GM11168 (cell line): Measurements from ENCODE around the gene ZNF778.

ENCODE experiments used
- in situ Hi-C: fragments of 300-500 bp; cut with MboI; formaldehyde crosslinking; loops from one replicate; pipeline ENCODE4 v1.12.0; 2022; ENCODE audit warnings: low sequenced_read_pairs; ENCODE audit not compliant: unreplicated experiment

The ZNF778 gene

DNA sequence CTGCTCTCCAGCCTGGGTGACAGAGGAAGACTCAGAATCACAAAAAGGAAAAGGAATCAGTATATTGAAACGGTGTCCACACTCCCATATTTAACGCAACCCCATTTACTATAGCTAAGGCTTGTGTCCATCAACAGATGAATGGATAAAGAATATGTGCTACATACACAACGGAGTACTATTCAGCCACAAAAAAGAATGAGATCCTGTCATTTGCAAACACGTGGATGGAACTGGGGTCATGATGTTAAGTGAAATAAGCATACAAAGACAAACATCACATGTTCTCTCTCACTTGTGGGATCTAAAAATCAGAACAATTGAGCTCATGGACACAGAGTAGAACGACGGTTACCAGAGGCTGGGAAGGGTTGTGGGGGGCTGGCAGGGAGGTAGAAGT, 55.1 kb downstream of the ZNF778 start:
- in situ Hi-C loops = no loop called here

DNA sequence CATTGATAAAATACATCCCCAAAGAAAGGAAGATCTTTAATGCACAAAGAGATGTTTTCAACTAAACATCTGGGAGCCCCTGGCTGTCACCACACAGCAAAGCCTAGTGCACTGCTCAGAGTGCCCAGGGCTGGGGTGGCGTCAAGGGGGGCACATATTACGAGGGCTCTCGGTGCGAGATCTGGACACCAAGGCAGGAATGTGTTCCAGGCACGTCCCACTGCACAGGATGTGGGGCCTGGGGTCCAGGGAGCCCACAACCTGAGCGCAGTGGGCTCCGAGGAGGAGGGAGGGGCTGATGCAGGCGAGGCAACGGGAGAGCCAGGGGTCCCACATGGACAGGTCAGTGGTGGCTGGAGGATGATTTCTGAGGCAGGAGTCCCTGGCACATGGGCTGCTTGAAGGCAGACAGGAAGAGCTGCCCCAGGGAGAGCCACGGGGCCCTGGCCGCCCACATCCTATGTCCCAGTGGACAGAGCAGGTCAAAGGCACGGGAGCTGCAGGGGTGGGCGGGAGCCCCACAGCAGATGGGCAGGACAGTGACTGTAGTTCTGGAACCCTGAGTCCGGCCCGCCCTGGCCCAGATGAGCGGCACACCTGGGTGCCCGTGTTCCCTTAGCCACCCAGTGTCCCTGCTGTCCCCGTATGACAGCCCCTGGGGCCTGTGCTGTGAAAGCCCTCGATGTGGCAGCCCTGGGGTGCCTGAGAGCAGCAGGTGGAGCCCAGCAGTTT, 56.4 kb downstream of the ZNF778 start:
- in situ Hi-C loops = no loop called here

DNA sequence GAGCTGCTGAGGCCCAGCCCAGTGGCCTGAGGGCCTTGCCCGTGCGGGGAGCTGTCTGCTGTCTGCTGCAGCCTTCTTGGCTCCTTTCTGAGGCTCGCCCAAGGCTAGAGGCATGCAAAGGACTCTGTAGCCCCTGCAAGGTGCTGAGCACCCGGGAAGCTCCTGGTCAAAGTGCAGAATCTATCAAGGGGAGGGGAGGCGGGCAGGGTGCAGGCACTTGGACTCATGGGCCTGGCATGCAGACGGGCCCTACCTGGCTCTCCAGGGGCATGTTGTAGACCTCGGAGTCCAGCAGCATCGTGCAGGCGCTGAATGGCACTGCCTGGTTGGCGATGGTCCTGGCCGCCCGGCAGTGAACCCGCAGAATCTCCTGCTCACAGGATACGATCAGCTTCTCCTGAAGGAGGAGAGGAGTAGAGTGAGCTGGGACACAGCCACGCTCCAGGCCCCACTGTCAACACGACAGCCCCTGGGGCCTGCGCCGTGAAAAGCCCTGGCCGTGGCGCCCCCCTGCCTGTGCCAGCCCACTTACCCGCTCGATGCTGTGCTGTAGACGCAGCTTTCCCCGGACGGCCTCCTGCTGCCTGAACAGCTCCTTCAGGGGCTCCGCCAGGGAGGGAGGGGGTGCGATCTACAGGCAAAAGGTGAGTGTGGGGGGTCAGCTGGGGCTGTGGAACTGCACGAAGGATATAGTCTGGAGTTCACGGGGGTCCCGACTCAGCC, 57.2 kb downstream of the ZNF778 start:
- in situ Hi-C loops = no loop called here

DNA sequence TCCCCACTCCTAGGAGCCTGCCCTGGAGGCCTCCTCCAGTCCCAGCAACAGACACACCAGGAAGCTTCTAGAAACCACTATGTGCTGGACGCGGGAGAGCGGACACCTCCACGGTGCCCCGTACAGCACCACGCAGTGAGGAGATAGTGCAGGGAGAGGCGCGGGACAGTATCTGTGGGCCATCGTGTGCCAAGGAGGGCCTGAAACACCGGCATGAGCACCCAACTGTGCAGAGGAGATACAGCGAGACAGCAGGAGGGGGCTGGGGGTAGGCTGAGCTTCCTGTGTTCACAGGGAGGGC, 57.7 kb downstream of the ZNF778 start:
- in situ Hi-C loops = no loop called here

GRCh38 chr16:89275837-89276720, 58.6 kb downstream of the ZNF778 start:
- in situ Hi-C loops = no loop called here

DNA sequence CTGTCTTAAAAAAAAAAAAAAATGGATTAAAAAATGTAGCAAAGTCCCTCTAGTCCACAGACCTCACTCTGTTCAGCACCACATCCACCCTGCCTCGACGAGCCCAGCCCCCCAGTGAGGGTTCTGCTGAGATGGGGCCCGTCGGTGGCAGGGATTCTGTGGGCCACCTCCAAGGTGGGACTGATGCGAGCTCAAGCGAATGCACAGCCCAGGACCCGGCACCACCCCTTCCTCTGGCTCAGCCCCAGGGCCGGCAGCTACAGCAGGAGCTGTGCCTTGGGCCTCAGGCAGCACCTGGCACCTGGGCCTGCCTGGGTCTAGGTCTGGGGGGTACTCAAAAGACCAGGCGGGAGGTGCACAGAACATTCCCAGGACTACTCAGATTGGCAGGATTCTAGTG, 59.5 kb downstream of the ZNF778 start:
- in situ Hi-C loops = no loop called here

- in situ Hi-C loops = no loop called here
Measured at GRCh38 chr16:89277641-89278341, 60.3 kb downstream of the ZNF778 start.

- in situ Hi-C loops = no loop called here
Measured at GRCh38 chr16:89278441-89279240, 61.1 kb downstream of the ZNF778 start.

DNA sequence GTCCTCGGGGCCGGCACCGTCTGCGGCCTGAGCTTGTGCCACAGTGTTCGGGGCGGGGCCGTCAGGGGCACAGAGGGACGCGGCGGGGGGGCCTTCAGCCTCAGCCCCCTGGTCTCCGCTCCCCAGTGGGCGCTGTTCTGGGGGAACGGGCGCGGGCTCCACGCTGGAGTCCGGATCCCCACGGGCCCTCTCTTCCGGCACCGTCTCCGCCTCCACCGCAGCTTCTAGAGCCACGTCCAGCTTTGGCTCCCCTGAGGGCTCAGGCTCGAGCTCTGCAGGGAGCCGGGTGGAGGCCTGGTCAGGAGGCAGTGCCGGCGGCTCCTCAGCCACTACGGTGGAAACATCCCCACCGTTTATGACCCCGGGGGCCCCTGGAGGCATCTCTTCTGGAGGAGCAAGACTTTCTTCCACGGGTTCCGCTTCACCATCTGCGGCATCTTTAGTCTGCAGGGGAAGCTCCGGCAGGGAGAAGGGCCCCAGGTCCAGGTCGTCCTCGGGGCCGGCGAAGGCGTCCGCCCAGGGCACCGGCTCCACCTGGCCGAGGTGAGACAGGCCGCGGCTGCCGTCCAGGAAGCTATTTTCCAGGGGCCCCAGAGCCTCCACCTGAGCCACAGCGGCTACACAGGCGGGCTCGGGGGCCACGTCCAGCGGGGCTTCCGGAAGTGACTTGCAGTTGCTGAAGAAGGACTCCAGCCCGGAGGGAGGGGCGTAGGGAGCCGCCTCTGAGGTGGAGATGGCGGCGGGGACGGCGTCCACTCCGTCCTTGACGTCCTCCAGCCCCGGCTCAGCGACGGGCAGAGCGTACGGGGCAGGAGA, 62.4 kb downstream of the ZNF778 start:
- in situ Hi-C loops = no loop called here

GRCh38 chr16:89280546-89281188, 63.2 kb downstream of the ZNF778 start:
- in situ Hi-C loops = no loop called here

- in situ Hi-C loops = no loop called here
Measured at GRCh38 chr16:89281189-89281577, 63.7 kb downstream of the ZNF778 start.

- in situ Hi-C loops = no loop called here
Measured at GRCh38 chr16:89281829-89282228, 64.3 kb downstream of the ZNF778 start.

- in situ Hi-C loops = no loop called here
Measured at GRCh38 chr16:89282523-89282922, 65.0 kb downstream of the ZNF778 start.

DNA sequence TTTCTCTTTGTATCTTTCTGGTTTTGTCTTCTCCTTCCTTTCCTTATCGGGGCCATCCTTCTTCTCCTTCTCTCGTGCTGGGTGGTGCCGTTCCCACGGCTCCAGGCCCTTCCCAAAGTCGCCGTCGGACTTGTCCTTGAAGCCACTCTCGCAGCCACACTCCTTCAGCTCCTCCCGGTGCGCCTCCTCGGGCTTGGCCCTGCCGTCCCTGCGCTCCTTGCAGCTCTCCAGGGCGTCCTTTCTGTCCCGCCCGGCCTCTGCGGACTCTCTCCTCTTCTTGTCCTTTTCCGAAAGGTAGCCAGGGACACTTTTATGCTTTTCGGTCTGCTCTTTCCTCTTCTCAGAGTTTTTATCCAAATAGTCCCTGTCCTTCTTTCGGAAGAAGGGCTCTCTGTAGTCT, 65.9 kb downstream of the ZNF778 start:
- in situ Hi-C loops = no loop called here

DNA sequence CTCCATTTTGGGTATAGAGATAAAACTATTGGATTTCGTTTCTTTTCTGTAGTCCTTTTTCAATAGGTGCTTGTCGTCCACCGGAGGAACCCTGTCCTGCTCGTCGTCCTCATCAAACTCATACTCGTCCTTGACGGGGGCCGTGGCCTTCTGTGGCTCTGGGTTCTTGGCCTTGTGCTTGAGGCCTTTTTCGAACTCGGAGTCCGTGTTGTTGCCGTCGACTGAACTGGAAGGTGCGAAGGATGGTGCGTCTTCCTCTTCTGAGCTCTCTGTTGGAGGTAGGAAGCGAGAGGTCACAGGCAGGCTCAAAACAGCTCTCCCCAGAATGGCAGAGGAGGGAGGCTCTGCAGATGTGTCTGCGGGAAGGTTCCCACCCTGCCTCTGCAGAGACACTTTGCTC, 67.9 kb downstream of the ZNF778 start:
- in situ Hi-C loops = no loop called here

DNA sequence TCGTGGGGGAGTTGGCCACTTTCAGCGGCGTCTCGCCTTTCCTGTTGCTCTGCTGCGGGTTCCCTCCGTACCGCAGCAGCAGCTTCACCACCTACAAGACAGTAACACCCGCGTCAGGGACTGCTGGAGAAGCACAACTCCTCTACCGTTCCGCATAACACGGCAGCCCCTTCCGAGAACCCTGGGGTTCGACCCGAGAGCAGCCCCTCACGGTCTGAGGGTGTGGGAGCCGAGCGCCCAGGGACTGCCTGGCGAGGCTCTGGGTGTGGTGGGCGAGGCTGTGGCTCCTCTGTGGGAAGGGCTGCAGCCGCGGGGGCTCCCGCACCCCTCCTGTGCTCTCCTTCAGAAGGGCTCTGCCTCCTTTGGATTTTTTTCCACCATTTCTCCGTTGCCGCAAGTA, 68.6 kb downstream of the ZNF778 start:
- in situ Hi-C loops = no loop called here
